Umbilical cord (tissue), 2 donors: ENCODE data around the gene KCNV2. TPM values are rescaled to one million over a fixed set of nuclear protein-coding genes. Genes with fewer than 3 reads are reported as not detected.

Experiments
- DNase-seq: peaks from one replicate; pipeline ENCODE4 v3.0.0-alpha.2; 2015; ENCODE audit warnings: low spot score
- total RNA-seq: library from RNA; depleted of rRNA; stranded (reverse); fragments of >200 nt; gene quantifications from one replicate; pipeline ENCODE4 v1.2.3, GENCODE V29; 2014; ENCODE audit warnings: low replicate concordance; ENCODE audit not compliant: insufficient read depth

The KCNV2 gene
- total RNA-seq, 1 donor from 2014 or later, result 1.4 TPM

DNA sequence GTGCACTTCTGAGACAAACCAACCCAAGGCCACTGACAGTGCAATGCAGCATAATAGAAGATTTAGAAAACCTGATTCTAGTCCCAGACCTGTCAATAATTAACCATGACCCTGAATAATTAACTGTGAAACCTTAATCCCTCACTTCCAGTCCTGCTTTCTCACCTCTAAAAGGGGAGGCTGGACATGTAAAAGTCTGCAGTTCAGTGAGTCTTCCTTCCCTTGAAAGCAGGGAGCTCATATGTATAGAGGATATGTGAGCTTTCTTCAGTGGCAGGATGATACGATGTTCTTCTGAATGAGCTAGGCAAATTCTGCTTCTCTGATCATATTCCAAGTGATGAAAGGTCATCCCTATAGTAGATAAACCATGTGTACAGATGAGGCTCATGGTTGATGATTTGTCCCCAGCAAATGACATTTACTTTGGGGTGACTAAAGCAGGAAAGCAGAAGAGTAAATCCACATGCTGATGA is 2.9 kb downstream of the KCNV2 start:
- no peak for DNase-seq

- no peak for DNase-seq
Measured at GRCh38 chr9:2722715-2723114, 5.4 kb downstream of the KCNV2 start.

DNA sequence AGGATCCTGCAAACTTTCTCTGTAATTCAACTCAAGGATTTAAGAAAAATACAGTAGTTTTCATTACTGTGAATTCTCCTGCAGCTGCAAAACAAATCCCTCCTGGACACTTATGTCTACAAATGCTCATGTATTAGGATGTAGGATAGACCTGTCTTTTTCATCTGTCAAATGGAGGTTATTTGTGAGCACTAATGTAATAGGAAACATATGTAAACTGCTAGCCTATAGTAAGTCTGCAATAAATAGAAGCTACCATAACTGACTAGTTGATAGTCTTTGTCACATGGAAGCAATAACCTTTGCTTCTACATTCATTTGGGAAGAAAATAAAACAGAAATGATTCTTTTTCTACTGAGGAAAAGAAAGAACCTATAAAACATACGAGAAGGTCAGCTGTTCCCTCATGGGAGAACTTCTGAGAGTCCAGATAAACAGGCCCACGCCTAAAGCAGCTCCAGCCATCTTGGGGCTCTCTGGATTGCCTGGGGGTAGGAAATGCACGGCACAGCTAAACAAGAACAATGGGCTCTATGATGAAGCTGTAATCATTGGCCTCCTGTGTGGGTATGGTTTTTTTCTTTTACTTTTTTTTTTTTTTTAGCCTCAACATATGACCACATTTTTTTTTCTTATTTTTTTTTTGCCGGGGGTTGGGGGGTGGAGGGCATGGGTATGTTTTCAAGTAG is 6.2 kb downstream of the KCNV2 start:
- peak; percentile 96 for DNase-seq

DNA sequence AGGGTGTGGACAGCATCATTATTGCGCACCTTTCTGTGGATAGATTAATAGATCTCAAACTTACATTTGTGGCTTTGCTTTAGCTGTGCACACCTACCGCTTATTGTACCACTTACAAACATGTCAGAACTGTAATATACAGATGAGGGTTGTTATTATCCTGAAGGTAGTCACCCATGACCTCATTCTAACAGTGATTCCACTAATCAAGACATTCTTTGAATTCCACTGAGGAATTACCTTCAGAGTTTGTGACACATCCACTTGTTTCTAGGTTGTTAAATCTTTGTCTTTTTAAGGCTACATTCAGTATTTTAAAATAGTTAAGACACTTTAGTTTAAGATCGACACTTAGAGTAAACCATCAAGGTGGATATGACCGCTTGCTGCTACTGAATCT is 7.8 kb downstream of the KCNV2 start:
- no peak for DNase-seq

DNA sequence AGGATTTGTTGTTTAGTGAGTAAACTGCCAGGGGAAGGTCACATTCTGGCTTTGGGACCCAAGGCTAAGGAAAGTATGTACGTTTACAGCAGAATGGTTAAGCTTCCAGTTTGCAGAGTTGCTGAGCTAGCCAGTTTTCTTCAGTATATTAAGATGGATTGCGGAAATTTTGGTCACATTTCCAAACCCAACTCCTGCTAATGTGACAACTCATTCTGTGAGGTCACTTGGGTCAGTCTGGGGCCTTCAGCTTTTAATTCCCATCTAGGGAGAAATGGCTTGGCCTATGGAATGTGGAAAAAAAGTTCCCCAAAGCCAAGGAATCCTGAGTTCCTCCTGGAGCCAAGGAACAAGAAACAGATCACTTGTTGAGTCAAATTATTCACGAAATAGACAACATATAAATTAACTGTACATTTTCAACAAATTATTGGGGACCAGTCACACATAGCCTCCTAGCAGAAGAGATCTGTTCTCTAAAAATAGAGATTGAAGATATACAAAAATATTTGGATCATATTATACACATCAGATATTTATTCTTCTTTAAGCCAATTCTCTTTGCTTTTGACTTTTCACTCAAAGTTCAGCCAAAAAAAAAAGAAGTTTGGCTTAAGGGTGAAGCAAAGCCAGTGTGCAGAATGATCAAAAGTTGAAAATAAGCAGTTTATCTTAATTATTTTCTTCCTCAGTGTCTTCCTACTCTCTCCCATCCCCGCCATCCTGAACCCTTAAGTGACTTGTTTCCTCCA is 8.8 kb downstream of the KCNV2 start:
- peak; percentile 50 for DNase-seq

- DNase-seq, result no peak
Measured at GRCh38 chr9:2726650-2727340, 9.5 kb downstream of the KCNV2 start.

DNA sequence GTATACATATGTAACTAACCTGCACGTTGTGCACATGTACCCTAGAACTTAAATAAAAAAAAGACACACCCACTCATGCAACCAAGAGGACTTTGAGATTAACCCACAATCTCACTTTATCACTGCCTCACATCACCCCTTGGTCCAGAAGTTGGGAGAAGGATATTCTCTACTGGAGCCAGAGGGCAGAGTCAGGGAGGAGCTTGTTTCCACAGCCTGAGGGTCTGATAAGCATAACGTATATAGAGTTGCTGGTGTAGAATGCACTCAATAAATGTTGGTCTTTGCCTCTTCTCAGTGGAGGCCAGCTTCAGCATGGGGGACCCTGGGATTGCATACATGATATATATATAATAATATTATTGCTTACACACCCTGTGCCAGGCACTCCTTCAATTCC is 10.1 kb downstream of the KCNV2 start:
- no peak for DNase-seq

- DNase-seq, result peak; percentile 43
Measured at GRCh38 chr9:2727966-2728613, 10.8 kb downstream of the KCNV2 start.

GRCh38 chr9:2729003-2729402 is 11.7 kb downstream of the KCNV2 start:
- DNase-seq, result peak; percentile 24

- no peak for DNase-seq
Measured at GRCh38 chr9:2729721-2730120, 12.4 kb downstream of the KCNV2 start.

- DNase-seq, result no peak
Measured at GRCh38 chr9:2730971-2731370, 13.7 kb downstream of the KCNV2 start.

DNA sequence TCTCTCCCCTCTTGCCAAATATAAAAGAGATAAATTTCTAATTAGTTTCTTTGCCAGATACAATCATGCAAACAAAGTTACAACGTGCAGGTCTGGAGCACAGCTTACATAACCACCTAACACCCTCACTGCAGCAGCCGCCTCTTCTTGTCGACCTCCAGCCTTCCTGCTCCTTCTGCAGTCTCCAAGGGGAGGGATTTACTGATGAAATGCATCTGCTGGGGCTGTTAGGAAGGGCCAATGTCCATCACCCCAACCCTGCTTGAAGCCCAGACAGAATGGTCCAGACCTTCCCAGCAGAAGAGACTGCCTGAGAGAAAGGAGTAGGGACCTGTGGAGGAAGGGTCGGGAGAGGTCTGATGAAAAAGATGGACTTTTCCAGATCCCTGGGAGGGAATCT is 15.2 kb downstream of the KCNV2 start:
- no peak for DNase-seq

- DNase-seq, result no peak
Measured at GRCh38 chr9:2740616-2741015, 23.3 kb downstream of the KCNV2 start.

- DNase-seq, result no peak
Measured at GRCh38 chr9:2741441-2742158, 24.3 kb downstream of the KCNV2 start.

GRCh38 chr9:2742214-2742613 is 24.9 kb downstream of the KCNV2 start:
- peak; percentile 34 for DNase-seq

DNA sequence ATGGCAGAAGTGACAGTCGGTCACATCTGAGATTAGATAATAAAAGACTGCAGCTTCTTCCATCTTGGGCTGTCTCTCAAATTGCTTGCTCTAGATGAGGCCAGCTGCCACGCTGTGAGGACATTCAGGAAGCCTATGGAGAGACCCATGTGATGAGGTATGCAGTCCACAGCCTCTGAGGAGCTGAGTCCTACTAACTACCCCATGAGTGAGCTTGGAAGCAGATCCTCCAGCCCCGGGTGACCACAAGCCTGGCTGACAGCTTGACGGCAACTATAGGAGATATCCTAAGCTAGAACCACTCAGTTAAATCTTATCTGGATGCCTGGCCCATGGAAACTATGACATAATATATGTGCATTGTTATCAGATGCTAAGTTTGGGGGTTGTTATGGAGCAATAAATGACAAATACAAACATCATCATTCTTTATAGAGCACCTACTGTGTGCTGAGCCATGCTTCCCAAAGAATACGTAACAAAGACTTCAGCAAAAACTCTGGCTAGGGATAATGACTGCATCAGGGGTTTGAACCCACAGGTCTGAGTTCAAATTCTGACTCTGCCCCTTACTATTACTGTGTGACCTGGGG is 26.7 kb downstream of the KCNV2 start:
- DNase-seq, result no peak

GRCh38 chr9:2745560-2746380 is 28.5 kb downstream of the KCNV2 start:
- DNase-seq, result no peak

DNA sequence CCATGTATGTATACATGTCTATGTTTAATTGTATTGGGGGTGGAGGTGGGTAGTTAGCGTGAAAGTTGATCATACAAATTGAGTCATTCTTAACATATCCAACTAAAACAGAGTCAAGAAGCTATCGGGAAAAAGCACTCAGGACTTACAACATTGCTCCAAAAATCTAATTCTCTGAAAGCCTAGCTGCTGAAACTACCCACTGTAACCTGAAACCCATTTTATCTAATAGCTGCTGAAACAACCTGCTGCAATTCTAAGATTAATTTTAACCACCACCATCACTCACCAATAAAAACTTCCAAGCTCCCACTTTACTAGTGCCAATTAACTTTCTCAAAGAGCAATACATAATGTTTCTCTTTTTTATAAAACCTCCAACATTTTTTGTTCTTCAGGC is 32.2 kb downstream of the KCNV2 start:
- no peak for DNase-seq

GRCh38 chr9:2755285-2755684 is 38.0 kb downstream of the KCNV2 start:
- no peak for DNase-seq
